Right lobe of liver (tissue), 6 donors: ENCODE results near the gene SMIM10. TPM values are rescaled to one million over a fixed set of nuclear protein-coding genes. Genes with fewer than 3 reads are reported as not detected.
A peak's percentile ranks its signal among the peaks of the same experiment; 100 is the strongest.

Experiments used
- ATAC-seq, 4 donors: fragments of 200-7000 bp; cut with Tn5 transposase; one replicate each; pipeline ENCODE4 v1.9.1; 2020; ENCODE audit warnings: mild to moderate bottlenecking in 4 of 4, moderate library complexity in 4 of 4
- DNase-seq, 3 donors: peaks; one replicate each; pipeline ENCODE4 v3.0.0-alpha.2; 2020
- H3K27ac ChIP-seq, 3 donors: fragments of 200-600 bp; one replicate each; pipeline ENCODE4 v1.8.0; 2022
- H3K27me3 ChIP-seq, 2 donors: fragments of 200-600 bp; one replicate each; pipeline ENCODE4 v1.8.0; 2022
- H3K36me3 ChIP-seq, 4 donors: fragments of 200-600 bp; sonication (generic) in 1 of 4; one replicate each; pipeline versions ENCODE4 v1.5.1 to v1.8.0; 2017 to 2022; ENCODE audit warnings: control low read depth in 1 of 4
- H3K4me1 ChIP-seq, 4 donors: fragments of 200-600 bp; sonication (generic) in 1 of 4; one replicate each; pipeline versions ENCODE4 v1.5.1 to v1.8.0; 2017 to 2022; ENCODE audit warnings: control low read depth in 1 of 4
- H3K4me3 ChIP-seq, 3 donors: fragments of 200-600 bp; one replicate each; pipeline ENCODE4 v1.8.0; 2022
- H3K9me3 ChIP-seq, 4 donors: fragments of 200-600 bp; sonication (generic) in 1 of 4; one replicate each; pipeline versions ENCODE4 v1.5.1 to v1.8.0; 2017 to 2022; ENCODE audit warnings: control low read depth in 1 of 4
- CTCF ChIP-seq, 4 donors: fragments of 200-600 bp in 3 of 4; fragments of 450-650 bp in 1 of 4; IDR thresholded peaks; one replicate each; pipeline versions ENCODE4 v1.5.1 to v1.8.0; 2016 to 2022; ENCODE audit warnings: antibody characterized with exemption in 4 of 4, mild to moderate bottlenecking in 2 of 4
- POLR2A ChIP-seq: fragments of 450-650 bp; IDR thresholded peaks from one replicate; pipeline ENCODE4 v1.6.1; 2017; ENCODE audit warnings: antibody characterized with exemption, mild to moderate bottlenecking
- WGBS: methylation state at CpG from one replicate; pipeline ENCODE4 v1.1.6; 2018; ENCODE audit warnings: low coverage, low lambda C conversion rate; ENCODE audit not compliant: insufficient coverage; ENCODE audit errors: missing lambda C conversion rate; 5-methylcytosine and 5-hydroxymethylcytosine counted together
- intact Hi-C, 2 donors: fragments of 100-400 bp; cut with DNase I; formaldehyde crosslinking; loops; one replicate each; pipeline versions ENCODE4 v1.11.2 to v1.14.1; 2022
- total RNA-seq, 6 experiments: library from RNA; depleted of rRNA in 2 of 6; stranded (reverse); fragments of >200 nt in 2 of 6; fragmentation: NEBNext Ultra II Directional in 3 of 6; extraction: Animal tissue kit (Norgen Biotek cat#: 25700) in 3 of 6; gene quantifications; one replicate each; pipeline versions ENCODE4 v1.1.0 to v1.2.4, GENCODE V29; 2016 to 2023
- donor health status: DM: no; HTN: yes; CAD: no.
- donor health status: DM: no; HTN: no; CAD: no.
- donor health status: DM: no; HTN: no; CAD: no.
- donor health status: DM: no; HTN: yes; CAD: no.
- donor health status: DM: no; HTN: yes; CAD: no.

Gene SMIM10
- total RNA-seq, 6 experiments from 2014 or later = 0.13 to 0.86 (median 0.32) TPM

GRCh38 chrX:134982748-134983147 lies 8.0 kb upstream of the SMIM10 start:
- no peak overlapping the region for H3K27ac ChIP-seq
- TF ChIP-seq POLR2A (no peak), CTCF (IDR thresholded peaks at IDR 0.05) (no peak)
- intact Hi-C loops = no loop called here
- ATAC-seq = no peak
- no CpG with 5 or more reads among the region's 2 CpGs for WGBS
- DNase-seq = no peak
- H3K36me3 ChIP-seq = no peaks in the 10 kb centered on the region
- no peaks in the 10 kb centered on the region for H3K27me3 ChIP-seq
- H3K4me3 ChIP-seq = no peak overlapping the region
- no peaks in the 10 kb centered on the region for H3K4me1 ChIP-seq
- no peaks in the 10 kb centered on the region for H3K9me3 ChIP-seq

GRCh38 chrX:134985479-134985878 lies 5.3 kb upstream of the SMIM10 start:
- no peak overlapping the region for H3K4me3 ChIP-seq
- no peak overlapping the region for H3K27ac ChIP-seq
- H3K4me1 ChIP-seq = no peaks in the 10 kb centered on the region
- peaks cover 0 to under 1% of the 10 kb centered on the region in 2 donors for H3K27me3 ChIP-seq
- no peaks in the 10 kb centered on the region for H3K36me3 ChIP-seq
- TF ChIP-seq POLR2A (no peak), CTCF (IDR thresholded peaks at IDR 0.05) (no peak)
- no peaks in the 10 kb centered on the region for H3K9me3 ChIP-seq
- 59% methylated on average over 4 of the region's 4 CpGs for WGBS
- DNase-seq = no peak
- intact Hi-C loops = no loop called here
- no peak for ATAC-seq

GRCh38 chrX:134990475-134990800 lies 353 bp upstream of the SMIM10 start:
- no peak for ATAC-seq
- no peak overlapping the region for H3K27ac ChIP-seq

GRCh38 chrX:134997646-134998045 lies 6.9 kb downstream of the SMIM10 start:
- H3K27me3 ChIP-seq = no peaks in the 10 kb centered on the region
- H3K4me1 ChIP-seq = no peaks in the 10 kb centered on the region
- no peaks in the 10 kb centered on the region for H3K9me3 ChIP-seq
- H3K4me3 ChIP-seq = no peak overlapping the region
- H3K36me3 ChIP-seq = no peaks in the 10 kb centered on the region
- H3K27ac ChIP-seq = no peak overlapping the region
- DNase-seq = no peak
- TF ChIP-seq POLR2A = no peak
- TF ChIP-seq CTCF (IDR thresholded peaks at IDR 0.05) = no peak
- intact Hi-C loops = no loop called here
- WGBS = 17% methylated on average over 1 of the region's 1 CpG
- ATAC-seq = no peak

More at GRCh38 chrX:134990475-134990800, 353 bp upstream of the SMIM10 start:
- Histone ChIP-seq H3K27me3 (peaks cover 0 to 9% of the 10 kb centered on the region in 2 donors), H3K9me3 (no peaks in the 10 kb centered on the region), H3K36me3 (no peaks in the 10 kb centered on the region), H3K4me3 (peak overlapping the region in 1 of 3 donors; percentile 32), H3K4me1 (no peaks in the 10 kb centered on the region)
- WGBS = 41% methylated on average over 4 of the region's 4 CpGs
- intact Hi-C loops = no loop called here
- TF ChIP-seq CTCF (IDR thresholded peaks at IDR 0.05) = no peak
- no peak for DNase-seq

- intact Hi-C loops = no loop called here
- DNase-seq (no peak), ATAC-seq (no peak)
- H3K4me3 ChIP-seq = no peak overlapping the region
- H3K27ac ChIP-seq = no peak overlapping the region
- H3K4me1 ChIP-seq = no peaks in the 10 kb centered on the region
- H3K9me3 ChIP-seq = no peaks in the 10 kb centered on the region
- no peaks in the 10 kb centered on the region for H3K27me3 ChIP-seq
- TF ChIP-seq POLR2A = no peak
- no peak for TF ChIP-seq CTCF (IDR thresholded peaks at IDR 0.05)
- no peaks in the 10 kb centered on the region for H3K36me3 ChIP-seq
- WGBS = 45% methylated on average over 2 of the region's 4 CpGs
These were observed 7.5 kb downstream of the SMIM10 start for GRCh38 chrX:134998246-134998645.
